Measurements from ENCODE around the gene CCDC83. TPM values are rescaled to one million over a fixed set of nuclear protein-coding genes. Genes with fewer than 3 reads are reported as not detected.
A peak's percentile ranks its signal among the peaks of the same experiment; 100 is the strongest.
"Not testable (repeated sequence)": the region's sequence is repeated elsewhere in the genome, so short reads cannot be mapped to it uniquely, and the experiment has no call there.

Gene CCDC83
- total RNA-seq, 1 experiment from 2014 or later, result not detected

DNA sequence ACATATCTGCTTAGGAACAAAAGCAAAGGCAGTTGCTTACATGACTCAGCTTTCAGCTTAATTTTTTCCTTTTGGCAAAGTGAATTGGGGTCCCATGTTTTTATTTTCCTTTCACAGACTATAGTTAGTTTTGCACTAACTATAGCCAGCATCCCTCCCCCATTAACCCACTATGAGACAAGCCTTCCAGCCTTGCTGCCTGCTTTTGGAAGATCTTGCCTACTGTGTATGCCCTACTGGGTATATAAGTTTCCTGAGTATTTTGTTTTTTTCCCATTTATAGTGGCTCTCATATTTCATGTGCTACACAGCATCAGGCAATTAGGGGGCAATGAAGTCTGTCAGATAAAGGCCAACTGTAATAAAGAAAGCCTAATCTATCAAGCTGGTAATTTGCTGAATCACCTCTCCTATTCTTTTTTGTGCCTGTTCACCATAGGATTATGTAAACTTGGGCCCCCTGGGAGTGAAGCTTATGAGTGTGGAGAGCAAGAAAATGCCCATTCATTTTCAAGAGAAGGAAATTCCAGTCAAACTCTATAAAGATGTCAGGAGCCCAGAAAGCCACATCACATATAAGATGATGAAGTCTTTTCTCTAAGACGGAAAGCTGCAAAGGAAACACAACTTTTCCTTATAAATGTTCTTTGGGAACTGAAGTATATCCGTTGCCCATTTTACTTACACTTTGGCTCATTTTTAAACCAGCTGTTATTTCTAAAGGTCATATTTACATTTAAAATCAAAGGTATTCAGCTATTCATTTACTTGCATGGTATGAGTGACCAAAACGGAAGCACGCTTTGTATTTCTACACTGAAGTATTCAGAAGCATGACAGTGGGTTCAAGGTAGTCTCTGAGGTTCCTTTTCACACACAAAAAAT, 64.0 kb downstream of the CCDC83 start:
- no peaks in the 10 kb centered on the region for H3K36me3 ChIP-seq
- H3K4me3 ChIP-seq, result no peak overlapping the region
- no peaks in the 10 kb centered on the region for H3K27me3 ChIP-seq (replicated peaks)
- DNase-seq (ENCODE audit: low read depth in 1 of 2, low spot score in 2 of 2), result peak in 1 of 2 experiments; percentile 52
- H3K4me1 ChIP-seq (replicated peaks), result peaks cover 13% of the 10 kb centered on the region
- peak overlapping the region; percentile 58 for H3K27ac ChIP-seq
- H3K9me3 ChIP-seq (replicated peaks), result no peaks in the 10 kb centered on the region

- Histone ChIP-seq H3K27me3 (replicated peaks) (no peaks in the 10 kb centered on the region), H3K36me3 (no peaks in the 10 kb centered on the region), H3K4me3 (no peak overlapping the region), H3K27ac (no peak overlapping the region), H3K4me1 (replicated peaks) (peaks cover 13% of the 10 kb centered on the region), H3K9me3 (replicated peaks) (no peaks in the 10 kb centered on the region)
- DNase-seq (ENCODE audit: low read depth in 1 of 2, low spot score in 2 of 2), result no peak
Observed at GRCh38 chr11:85922367-85922766, 67.2 kb downstream of the CCDC83 start.

DNA sequence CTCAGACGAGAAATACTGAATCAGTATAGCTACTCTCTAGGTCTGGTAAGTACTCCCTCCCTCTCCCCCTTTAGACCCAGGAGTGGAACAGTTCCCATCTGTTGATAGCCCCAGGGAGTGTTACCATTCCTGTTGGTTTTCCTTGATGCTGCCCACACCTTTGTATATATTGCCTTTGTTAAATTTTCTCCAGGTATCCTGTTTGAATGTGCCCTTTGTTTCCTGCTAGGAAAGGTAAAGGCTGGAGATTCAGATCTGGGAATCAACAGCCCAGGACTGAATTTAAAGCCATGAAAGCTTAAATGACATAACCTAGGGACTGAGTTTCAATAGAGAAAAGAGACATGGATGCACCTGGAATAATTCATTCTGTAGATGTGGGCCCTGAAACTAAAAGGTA, 68.3 kb downstream of the CCDC83 start:
- no peak overlapping the region for H3K27ac ChIP-seq

DNA sequence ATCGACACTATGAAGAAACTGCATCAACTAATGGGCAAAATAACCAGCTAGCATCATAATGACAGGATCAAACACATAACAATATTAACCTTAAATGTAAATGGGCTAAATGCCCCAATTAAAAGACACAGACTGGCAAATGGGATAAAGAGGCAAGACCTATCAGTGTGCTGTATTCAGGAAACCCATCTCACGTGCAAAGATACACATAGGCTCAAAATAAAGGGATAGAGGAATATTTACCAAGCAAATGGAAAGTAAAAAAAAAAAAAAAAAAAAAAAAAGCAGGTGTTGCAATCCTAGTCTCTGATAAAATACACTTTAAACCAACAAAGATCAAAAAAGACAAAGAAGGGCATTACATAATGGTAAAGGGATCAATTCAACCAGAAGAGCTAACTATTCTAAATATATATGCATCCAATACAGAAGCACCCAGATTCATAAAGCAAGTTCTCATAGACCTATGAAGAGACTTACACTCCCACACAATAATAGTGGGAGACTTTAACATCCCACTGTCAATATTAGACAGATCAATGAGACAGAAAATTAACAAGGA, 71.6 kb downstream of the CCDC83 start:
- H3K36me3 ChIP-seq; H3K4me3 ChIP-seq; H3K27me3 ChIP-seq (replicated peaks); H3K9me3 ChIP-seq (replicated peaks); H3K4me1 ChIP-seq (replicated peaks); H3K27ac ChIP-seq; DNase-seq (ENCODE audit: low read depth in 1 of 2, low spot score in 2 of 2): not testable (repeated sequence)

More for the DNA sequence above, 68.3 kb downstream of the CCDC83 start:
- Histone ChIP-seq H3K9me3 (replicated peaks) (no peaks in the 10 kb centered on the region), H3K4me1 (replicated peaks) (peaks cover 13% of the 10 kb centered on the region), H3K36me3 (no peaks in the 10 kb centered on the region), H3K27me3 (replicated peaks) (no peaks in the 10 kb centered on the region), H3K4me3 (no peak overlapping the region)
- no peak for DNase-seq (ENCODE audit: low read depth in 1 of 2, low spot score in 2 of 2)

DNA sequence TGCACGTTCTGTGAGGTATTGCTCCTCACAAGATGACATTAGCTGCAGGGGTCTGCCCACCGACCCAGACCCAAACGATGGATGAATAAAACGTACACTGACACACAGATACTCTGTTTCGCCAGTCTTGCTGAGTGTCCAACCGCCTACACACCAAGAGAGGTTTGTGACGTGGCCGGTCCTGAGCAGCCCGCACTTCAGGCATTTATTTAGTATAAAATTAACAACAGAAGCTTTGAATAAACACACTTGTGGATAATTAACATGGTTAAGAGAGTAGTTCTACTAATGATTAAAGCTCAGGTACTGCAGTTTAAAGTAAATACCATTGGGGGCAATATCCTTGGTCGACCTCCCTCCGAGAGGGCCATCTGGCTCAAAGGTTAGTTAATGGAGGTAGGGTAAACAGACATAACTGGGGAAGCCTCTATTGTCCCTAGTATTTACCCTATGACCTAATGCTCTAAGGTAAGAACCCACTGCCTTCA, 75.7 kb downstream of the CCDC83 start:
- Histone ChIP-seq H3K36me3 (no peaks in the 10 kb centered on the region), H3K27ac (no peak overlapping the region), H3K4me1 (replicated peaks) (no peaks in the 10 kb centered on the region), H3K4me3 (no peak overlapping the region), H3K27me3 (replicated peaks) (no peaks in the 10 kb centered on the region), H3K9me3 (replicated peaks) (no peaks in the 10 kb centered on the region)
- DNase-seq (ENCODE audit: low read depth in 1 of 2, low spot score in 2 of 2), result no peak

- Histone ChIP-seq H3K36me3 (no peaks in the 10 kb centered on the region), H3K27ac (no peak overlapping the region), H3K4me1 (replicated peaks) (no peaks in the 10 kb centered on the region), H3K9me3 (replicated peaks) (no peaks in the 10 kb centered on the region), H3K4me3 (no peak overlapping the region), H3K27me3 (replicated peaks) (no peaks in the 10 kb centered on the region)
- no peak for DNase-seq (ENCODE audit: low read depth in 1 of 2, low spot score in 2 of 2)
Observed at GRCh38 chr11:85934596-85935169, 79.5 kb downstream of the CCDC83 start.

DNA sequence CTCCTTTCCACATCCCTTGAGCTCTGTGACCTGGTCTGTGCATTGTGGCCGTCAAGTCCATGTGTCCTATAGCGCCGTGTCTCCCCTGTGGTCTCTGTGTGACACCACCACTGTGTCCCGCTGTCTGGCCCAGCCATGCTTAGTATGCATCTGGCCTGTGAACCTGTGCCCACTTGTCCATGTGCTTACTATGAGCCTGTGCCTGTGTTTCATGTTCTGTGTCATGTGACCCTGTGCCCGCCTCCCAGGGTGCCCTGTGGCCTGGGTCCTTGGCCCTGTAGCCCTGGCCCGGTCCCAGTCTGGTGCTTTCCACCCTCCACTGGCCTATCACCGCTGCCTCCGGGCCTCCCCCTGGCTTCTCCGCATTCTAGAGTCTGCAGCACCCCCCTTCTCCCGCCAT, 80.6 kb downstream of the CCDC83 start:
- H3K27ac ChIP-seq, result no peak overlapping the region
- no peaks in the 10 kb centered on the region for H3K4me1 ChIP-seq (replicated peaks)
- H3K36me3 ChIP-seq, result no peaks in the 10 kb centered on the region
- DNase-seq (ENCODE audit: low read depth in 1 of 2, low spot score in 2 of 2), result no peak
- no peaks in the 10 kb centered on the region for H3K27me3 ChIP-seq (replicated peaks)
- no peak overlapping the region for H3K4me3 ChIP-seq
- no peaks in the 10 kb centered on the region for H3K9me3 ChIP-seq (replicated peaks)

- no peaks in the 10 kb centered on the region for H3K36me3 ChIP-seq
- H3K4me1 ChIP-seq (replicated peaks), result no peaks in the 10 kb centered on the region
- no peaks in the 10 kb centered on the region for H3K27me3 ChIP-seq (replicated peaks)
- H3K9me3 ChIP-seq (replicated peaks), result no peaks in the 10 kb centered on the region
- DNase-seq (ENCODE audit: low read depth in 1 of 2, low spot score in 2 of 2), result no peak
- no peak overlapping the region for H3K4me3 ChIP-seq
- H3K27ac ChIP-seq, result no peak overlapping the region
Observed at GRCh38 chr11:85937835-85938234, 82.7 kb downstream of the CCDC83 start.

GRCh38 chr11:85939099-85940015, 84.2 kb downstream of the CCDC83 start:
- no peaks in the 10 kb centered on the region for H3K36me3 ChIP-seq
- H3K4me3 ChIP-seq, result no peak overlapping the region
- H3K9me3 ChIP-seq (replicated peaks), result no peaks in the 10 kb centered on the region
- no peak overlapping the region for H3K27ac ChIP-seq
- no peak for DNase-seq (ENCODE audit: low read depth in 1 of 2, low spot score in 2 of 2)
- H3K4me1 ChIP-seq (replicated peaks), result no peaks in the 10 kb centered on the region
- H3K27me3 ChIP-seq (replicated peaks), result no peaks in the 10 kb centered on the region

DNA sequence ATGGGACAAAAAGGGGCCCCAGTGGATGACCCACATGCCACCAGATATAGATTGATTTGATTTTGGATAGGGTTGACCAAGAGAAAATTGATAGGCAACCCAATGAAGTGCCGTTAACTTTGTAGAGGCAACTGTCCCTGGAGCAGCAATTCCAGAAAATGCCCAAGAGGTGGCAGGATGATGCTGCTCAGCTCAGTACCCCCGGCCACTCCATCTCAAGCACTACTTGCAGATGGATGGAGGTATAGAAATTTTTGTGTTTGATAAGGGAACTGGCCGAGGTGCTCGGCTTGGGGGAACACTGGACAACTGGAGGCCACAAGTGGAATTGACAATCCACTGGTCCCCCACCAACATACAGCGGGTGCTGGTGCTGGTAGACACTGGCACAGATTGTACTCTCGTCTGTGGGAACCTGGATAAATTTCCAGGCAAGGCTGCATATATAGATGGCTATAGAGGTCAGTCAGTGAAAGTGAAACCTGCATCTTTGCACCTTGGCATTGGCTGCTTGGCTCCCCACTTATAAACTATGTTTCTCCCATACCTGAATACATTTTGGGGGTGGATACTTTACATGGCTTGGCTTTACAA, 86.3 kb downstream of the CCDC83 start:
- H3K27ac ChIP-seq, result no peak overlapping the region
- H3K27me3 ChIP-seq (replicated peaks), result no peaks in the 10 kb centered on the region
- peak; percentile 24 to 46 for DNase-seq (ENCODE audit: low read depth in 1 of 2, low spot score in 2 of 2)
- H3K4me1 ChIP-seq (replicated peaks), result peaks cover 6% of the 10 kb centered on the region
- H3K36me3 ChIP-seq, result no peaks in the 10 kb centered on the region
- no peak overlapping the region for H3K4me3 ChIP-seq
- no peaks in the 10 kb centered on the region for H3K9me3 ChIP-seq (replicated peaks)

- Histone ChIP-seq H3K36me3 (no peaks in the 10 kb centered on the region), H3K4me1 (replicated peaks) (peaks cover 30% of the 10 kb centered on the region), H3K9me3 (replicated peaks) (no peaks in the 10 kb centered on the region), H3K27ac (no peak overlapping the region), H3K4me3 (no peak overlapping the region), H3K27me3 (replicated peaks) (no peaks in the 10 kb centered on the region)
- DNase-seq (ENCODE audit: low read depth in 1 of 2, low spot score in 2 of 2), result no peak
Observed at GRCh38 chr11:85945296-85945695, 90.1 kb downstream of the CCDC83 start.

DNA sequence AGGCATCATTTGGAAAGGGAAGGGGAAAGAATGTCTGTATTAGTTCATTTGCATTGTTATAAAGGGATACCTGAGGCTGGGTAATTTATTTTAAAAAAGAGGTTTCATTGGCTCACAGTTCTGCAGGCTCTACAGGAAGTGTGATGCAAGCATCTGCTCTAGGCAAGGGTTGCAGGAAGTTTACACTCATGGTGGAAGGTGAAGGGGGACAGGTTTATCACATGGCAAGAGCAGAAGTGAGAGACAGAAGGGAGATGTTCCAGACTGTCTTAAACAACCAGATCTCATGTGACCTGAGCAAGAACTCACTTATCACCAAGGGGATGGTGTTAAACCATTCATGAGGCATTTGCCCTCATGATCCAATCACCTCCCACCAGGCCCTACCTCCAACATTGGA, 90.6 kb downstream of the CCDC83 start:
- no peak overlapping the region for H3K4me3 ChIP-seq
- no peaks in the 10 kb centered on the region for H3K9me3 ChIP-seq (replicated peaks)
- H3K36me3 ChIP-seq, result no peaks in the 10 kb centered on the region
- H3K4me1 ChIP-seq (replicated peaks), result peaks cover 30% of the 10 kb centered on the region
- H3K27ac ChIP-seq, result no peak overlapping the region
- DNase-seq (ENCODE audit: low read depth in 1 of 2, low spot score in 2 of 2), result no peak
- no peaks in the 10 kb centered on the region for H3K27me3 ChIP-seq (replicated peaks)

- Histone ChIP-seq H3K4me1 (replicated peaks) (peaks cover 30% of the 10 kb centered on the region), H3K4me3 (no peak overlapping the region), H3K27me3 (replicated peaks) (no peaks in the 10 kb centered on the region), H3K27ac (no peak overlapping the region), H3K36me3 (no peaks in the 10 kb centered on the region), H3K9me3 (replicated peaks) (no peaks in the 10 kb centered on the region)
- no peak for DNase-seq (ENCODE audit: low read depth in 1 of 2, low spot score in 2 of 2)
Observed at GRCh38 chr11:85946221-85946620, 91.0 kb downstream of the CCDC83 start.

All from SJSA1 (cell line).